NCI-H460 (cell line): ENCODE results near the gene UFSP1. TPM values are rescaled to one million over a fixed set of nuclear protein-coding genes. Genes with fewer than 3 reads are reported as not detected.

Source experiments
- DNase-seq: peaks from one replicate; pipeline ENCODE4 v3.0.0-alpha.2; 2016; ENCODE audit warnings: low read depth; ENCODE audit errors: extremely low read depth
- total RNA-seq: library from RNA; depleted of rRNA; stranded (reverse); fragments of >200 nt; shearing (Covaris generic); gene quantifications from 2 replicates; pipeline ENCODE4 v1.2.3, GENCODE V29; 2014

UFSP1 gene
- total RNA-seq, 1 experiment from 2014 or later = 4.6 TPM

- DNase-seq = no peak
Observed at GRCh38 chr7:100882785-100883526, 6.6 kb downstream of the UFSP1 start.

- DNase-seq = no peak
Observed at GRCh38 chr7:100882201-100882600, 7.3 kb downstream of the UFSP1 start.

GRCh38 chr7:100881136-100881535 lies 8.4 kb downstream of the UFSP1 start:
- DNase-seq = no peak

GRCh38 chr7:100880645-100881044 lies 8.9 kb downstream of the UFSP1 start:
- DNase-seq = no peak

- no peak for DNase-seq
Observed at GRCh38 chr7:100879685-100880261, 9.7 kb downstream of the UFSP1 start.

GRCh38 chr7:100878685-100879084 lies 10.8 kb downstream of the UFSP1 start:
- no peak for DNase-seq

- DNase-seq = no peak
Observed at GRCh38 chr7:100878013-100878412, 11.5 kb downstream of the UFSP1 start.

GRCh38 chr7:100875356-100875751 lies 14.2 kb downstream of the UFSP1 start:
- no peak for DNase-seq

GRCh38 chr7:100874577-100875355 lies 14.7 kb downstream of the UFSP1 start, which contains the start of gene SRRT:
TSS of gene SRRT (plus strand) at chr7:100875103. CDS start at chr7:100875591, 488 bp downstream.
- peak; percentile 98 for DNase-seq

- no peak for DNase-seq
Observed at GRCh38 chr7:100874300-100874576, 15.3 kb downstream of the UFSP1 start.

GRCh38 chr7:100873599-100874299 lies 15.8 kb downstream of the UFSP1 start:
- no peak for DNase-seq

GRCh38 chr7:100867776-100868485 lies 21.6 kb downstream of the UFSP1 start:
- DNase-seq = no peak

GRCh38 chr7:100867040-100867775 lies 22.3 kb downstream of the UFSP1 start, which contains the start of gene TRIP6:
TSS of gene TRIP6 (plus strand) at chr7:100867387. CDS start at chr7:100867498, 111 bp downstream.
- DNase-seq = peak; percentile 76

GRCh38 chr7:100866729-100867039 lies 22.8 kb downstream of the UFSP1 start:
- no peak for DNase-seq

- DNase-seq = peak; percentile 64
Observed at GRCh38 chr7:100865938-100866728, 23.4 kb downstream of the UFSP1 start.

GRCh38 chr7:100865372-100865911 lies 24.1 kb downstream of the UFSP1 start:
- no peak for DNase-seq

GRCh38 chr7:100864263-100864845 lies 25.2 kb downstream of the UFSP1 start:
- DNase-seq = no peak

GRCh38 chr7:100863406-100863950 lies 26.0 kb downstream of the UFSP1 start:
- no peak for DNase-seq
